Body of pancreas (tissue), 4 donors: Measurements from ENCODE around the gene IGSF21. TPM values are rescaled to one million over a fixed set of nuclear protein-coding genes. Genes with fewer than 3 reads are reported as not detected.

ENCODE experiments used
- ATAC-seq: fragments of 150-250 bp; one replicate; pipeline ENCODE4 v1.9.1; 2016
- DNase-seq, 4 donors: peaks; one replicate each; pipeline ENCODE4 v3.0.0-alpha.2; 2019
- H3K27ac ChIP-seq, 4 donors: fragments of 200-600 bp; sonication (generic); 1 replicate in 3 of 4; 2 replicates in 1 of 4; pipeline versions ENCODE4 v1.5.1 to v1.6.1; 2016 to 2019; ENCODE audit warnings: mild to moderate bottlenecking in 1 of 4, mixed read lengths in 1 of 4, moderate library complexity in 1 of 4
- H3K27me3 ChIP-seq, 2 donors: fragments of 200-600 bp; sonication (generic); one replicate each; pipeline ENCODE4 v1.6.0; 2016; ENCODE audit warnings: mild to moderate bottlenecking in 1 of 2
- H3K36me3 ChIP-seq, 2 donors: fragments of 200-600 bp; sonication (generic); replicated peaks in 1 of 2; 2 replicates each; pipeline ENCODE4 v1.5.1; 2016; ENCODE audit warnings: low read depth in 2 of 2; ENCODE audit not compliant: insufficient read depth in 1 of 2
- H3K4me1 ChIP-seq: fragments of 200-600 bp; sonication (generic); one replicate; pipeline ENCODE4 v1.6.0; 2016
- H3K4me3 ChIP-seq, 2 donors: fragments of 200-600 bp; sonication (generic); 1 replicate in 1 of 2; 2 replicates in 1 of 2; pipeline ENCODE4 v1.5.1; 2016 to 2019
- H3K9me3 ChIP-seq, 3 donors: fragments of 200-600 bp; sonication (generic); 1 replicate in 2 of 3; 2 replicates in 1 of 3; pipeline ENCODE4 v1.5.1; 2016
- POLR2A ChIP-seq, 3 donors: fragments of 450-650 bp; IDR thresholded peaks; one replicate each; pipeline ENCODE4 v1.6.1; 2016; ENCODE audit warnings: antibody characterized with exemption in 3 of 3, mild to moderate bottlenecking in 2 of 3
- WGBS, 2 donors: methylation state at CpG; one replicate each; pipeline ENCODE4 v1.1.5; 2017; 5-methylcytosine and 5-hydroxymethylcytosine counted together
- intact Hi-C: fragments of 100-400 bp; cut with DNase I; formaldehyde crosslinking; loops from one replicate; pipeline ENCODE4 v1.15.1; 2023
- total RNA-seq, 2 donors: library from RNA; depleted of rRNA; stranded (reverse); fragments of >200 nt; gene quantifications; one replicate each; pipeline ENCODE4 v1.1.0, GENCODE V29; 2016
- TF ChIP-seq, protein P1 (sequence below), 7 experiments: fragments of 450-650 bp in 4 of 7; fragments of 200-600 bp in 3 of 7; sonication (generic) in 3 of 7; IDR thresholded peaks; one replicate each; pipeline ENCODE4 v1.5.1; 2016 to 2019; ENCODE audit warnings: antibody characterized with exemption in 7 of 7

The IGSF21 gene
- total RNA-seq, 2 donors from 2014 or later = 0.33 to 2.1 TPM

DNA sequence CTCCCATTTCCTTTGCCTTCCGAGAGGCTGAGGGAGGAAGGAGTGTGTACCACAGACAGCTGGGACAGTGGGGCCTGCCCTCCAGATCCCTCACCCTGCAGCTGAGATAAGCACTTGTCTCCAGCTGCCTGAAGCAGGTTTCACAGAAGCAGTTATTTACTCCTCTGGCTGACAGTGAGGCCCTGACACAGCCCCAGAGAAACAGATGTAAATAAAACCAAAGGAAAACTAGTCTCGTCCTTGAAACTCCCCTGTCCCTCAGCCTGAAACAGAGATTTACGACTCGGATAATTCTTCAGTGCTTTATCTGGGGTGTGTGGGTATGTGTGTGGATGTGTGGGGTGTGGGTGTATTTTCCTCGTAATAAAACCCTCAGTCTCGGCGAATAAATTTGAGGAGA lies 181.1 kb downstream of the IGSF21 start:
- Histone ChIP-seq H3K4me3 (no peak overlapping the region), H3K27ac (no peak overlapping the region), H3K27me3 (peaks cover 0 to 6% of the 10 kb centered on the region in 2 donors), H3K9me3 (no peaks in the 10 kb centered on the region), H3K4me1 (no peaks in the 10 kb centered on the region), H3K36me3 (no peaks in the 10 kb centered on the region)
- ATAC-seq = no peak
- intact Hi-C loops = no loop called here
- WGBS, 2 donors = 35 to 40% methylated on average over 6 to 7 of the region's 7 CpGs
- no peak for DNase-seq
- no peak for TF ChIP-seq POLR2A (IDR thresholded peaks at IDR 0.05)
- TF ChIP-seq, protein P1, sequence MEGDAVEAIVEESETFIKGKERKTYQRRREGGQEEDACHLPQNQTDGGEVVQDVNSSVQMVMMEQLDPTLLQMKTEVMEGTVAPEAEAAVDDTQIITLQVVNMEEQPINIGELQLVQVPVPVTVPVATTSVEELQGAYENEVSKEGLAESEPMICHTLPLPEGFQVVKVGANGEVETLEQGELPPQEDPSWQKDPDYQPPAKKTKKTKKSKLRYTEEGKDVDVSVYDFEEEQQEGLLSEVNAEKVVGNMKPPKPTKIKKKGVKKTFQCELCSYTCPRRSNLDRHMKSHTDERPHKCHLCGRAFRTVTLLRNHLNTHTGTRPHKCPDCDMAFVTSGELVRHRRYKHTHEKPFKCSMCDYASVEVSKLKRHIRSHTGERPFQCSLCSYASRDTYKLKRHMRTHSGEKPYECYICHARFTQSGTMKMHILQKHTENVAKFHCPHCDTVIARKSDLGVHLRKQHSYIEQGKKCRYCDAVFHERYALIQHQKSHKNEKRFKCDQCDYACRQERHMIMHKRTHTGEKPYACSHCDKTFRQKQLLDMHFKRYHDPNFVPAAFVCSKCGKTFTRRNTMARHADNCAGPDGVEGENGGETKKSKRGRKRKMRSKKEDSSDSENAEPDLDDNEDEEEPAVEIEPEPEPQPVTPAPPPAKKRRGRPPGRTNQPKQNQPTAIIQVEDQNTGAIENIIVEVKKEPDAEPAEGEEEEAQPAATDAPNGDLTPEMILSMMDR (IDR thresholded peaks at IDR 0.05) = no peak

DNA sequence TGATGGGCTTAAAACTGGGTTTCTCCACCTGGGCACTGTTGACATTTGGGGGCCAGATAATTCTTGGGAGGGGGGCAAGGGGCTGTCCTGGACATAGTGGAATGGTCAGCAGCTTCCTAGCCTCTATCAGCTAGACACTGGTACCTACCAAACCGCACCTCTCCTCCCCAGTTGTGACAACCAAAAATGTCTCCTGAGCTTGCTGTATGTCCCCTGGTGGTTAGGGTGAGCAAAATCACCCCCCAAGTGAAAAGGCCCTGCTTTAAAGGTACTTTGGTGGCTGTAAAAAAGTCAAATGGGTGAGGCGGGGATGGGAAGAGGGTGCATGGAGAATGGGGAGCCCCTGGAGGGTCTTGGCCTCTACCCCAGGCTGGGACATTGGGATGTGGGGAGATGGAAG lies 182.0 kb downstream of the IGSF21 start:
- Histone ChIP-seq H3K36me3 (no peaks in the 10 kb centered on the region), H3K9me3 (no peaks in the 10 kb centered on the region), H3K27ac (no peak overlapping the region), H3K4me3 (no peak overlapping the region), H3K27me3 (peaks cover 0 to 6% of the 10 kb centered on the region in 2 donors), H3K4me1 (no peaks in the 10 kb centered on the region)
- no peak for TF ChIP-seq POLR2A (IDR thresholded peaks at IDR 0.05)
- TF ChIP-seq, protein P1 (IDR thresholded peaks at IDR 0.05) = no peak
- 57 to 88% methylated on average over 2 of the region's 2 CpGs for WGBS, 2 donors
- ATAC-seq (no peak), DNase-seq (no peak)
- intact Hi-C loops = no loop called here

DNA sequence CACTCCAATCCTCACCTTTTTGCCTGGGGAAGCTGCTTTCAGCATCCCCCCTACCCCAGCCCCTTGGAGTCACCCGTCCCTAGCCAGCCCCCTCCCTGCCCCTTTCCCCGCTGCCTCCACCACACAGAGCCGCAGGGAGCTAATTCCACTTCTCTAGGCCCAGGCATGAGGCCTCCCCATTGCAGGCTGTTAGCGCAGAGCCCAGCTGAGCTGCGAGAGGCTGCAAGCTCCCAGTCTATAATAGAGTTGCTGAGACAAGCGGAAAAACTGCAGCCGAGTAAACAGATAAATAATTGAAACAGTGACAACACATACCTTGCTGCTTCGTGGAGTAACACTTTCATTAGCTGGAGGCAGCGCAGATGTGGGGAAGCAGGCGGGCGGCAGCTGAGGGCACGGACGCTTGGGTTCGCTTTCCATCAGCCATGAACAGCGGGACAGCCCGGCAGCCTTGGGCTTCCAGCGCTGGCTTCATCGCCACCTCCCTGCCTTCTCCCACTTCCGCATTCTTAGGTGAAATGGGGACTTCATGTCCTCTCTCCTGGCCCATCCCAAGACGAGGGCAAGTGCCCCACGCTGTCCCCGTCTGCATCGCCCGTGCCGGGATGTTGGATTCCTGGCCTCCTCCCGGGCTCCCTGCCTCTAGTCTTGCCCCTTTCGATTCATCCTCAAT lies 183.3 kb downstream of the IGSF21 start:
- DNase-seq (no peak), ATAC-seq (peak; percentile 27)
- 41 to 44% methylated on average over 26 to 27 of the region's 27 CpGs for WGBS, 2 donors
- Histone ChIP-seq H3K9me3 (no peaks in the 10 kb centered on the region), H3K27me3 (peaks cover 0 to 6% of the 10 kb centered on the region in 2 donors), H3K4me1 (no peaks in the 10 kb centered on the region), H3K36me3 (no peaks in the 10 kb centered on the region), H3K27ac (no peak overlapping the region), H3K4me3 (no peak overlapping the region)
- intact Hi-C loops = no loop called here
- TF ChIP-seq POLR2A (IDR thresholded peaks at IDR 0.05) = no peak
- TF ChIP-seq, protein P1 (IDR thresholded peaks at IDR 0.05) = no peak

DNA sequence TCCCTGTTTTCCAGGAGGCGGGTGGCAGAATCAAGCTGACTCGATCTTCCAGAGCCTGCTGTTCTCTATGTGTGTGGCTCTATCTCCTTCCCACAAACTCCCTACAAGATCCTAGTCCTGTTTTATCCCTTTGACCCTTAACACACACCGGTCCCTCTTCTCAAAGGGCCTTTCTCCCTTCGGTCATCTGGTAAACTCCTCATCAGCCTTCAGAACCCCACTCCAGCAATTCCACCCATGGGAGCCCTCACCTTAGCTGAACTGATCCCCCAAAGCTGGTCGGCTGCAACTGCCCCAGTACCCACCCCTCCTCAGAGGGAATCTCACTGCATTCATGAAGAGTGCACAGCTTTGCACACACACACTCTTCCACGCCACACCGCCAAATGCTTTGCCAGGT lies 184.9 kb downstream of the IGSF21 start:
- no peak overlapping the region for H3K4me3 ChIP-seq
- no peaks in the 10 kb centered on the region for H3K36me3 ChIP-seq
- TF ChIP-seq, protein P1 (IDR thresholded peaks at IDR 0.05) = no peak
- TF ChIP-seq POLR2A (IDR thresholded peaks at IDR 0.05) = no peak
- peaks cover 0 to 6% of the 10 kb centered on the region in 2 donors for H3K27me3 ChIP-seq
- 79 to 80% methylated on average over 7 of the region's 7 CpGs for WGBS, 2 donors
- no peak for ATAC-seq
- no peaks in the 10 kb centered on the region for H3K9me3 ChIP-seq
- DNase-seq = no peak
- intact Hi-C loops = no loop called here
- no peak overlapping the region for H3K27ac ChIP-seq
- no peaks in the 10 kb centered on the region for H3K4me1 ChIP-seq

DNA sequence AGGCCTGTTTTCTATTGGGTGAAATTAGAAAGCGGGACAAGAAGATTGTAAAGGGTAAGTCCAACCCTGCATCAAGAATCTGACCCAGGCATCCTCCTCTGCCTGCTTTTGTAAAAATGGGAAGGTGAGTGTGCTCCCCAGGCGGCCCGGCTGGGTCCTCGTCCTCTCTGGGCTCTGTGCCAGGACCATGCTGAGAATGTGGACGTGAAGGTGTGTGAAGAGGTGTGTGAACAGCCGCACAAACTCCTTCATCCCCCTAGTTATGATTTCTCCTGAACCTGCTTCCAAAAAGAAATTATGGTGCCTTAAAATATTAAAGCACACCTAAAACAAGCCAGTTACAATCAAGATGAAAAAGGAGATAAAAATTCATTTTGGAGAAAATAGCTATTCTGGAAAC lies 185.7 kb downstream of the IGSF21 start:
- H3K27me3 ChIP-seq = peaks cover 0 to 6% of the 10 kb centered on the region in 2 donors
- ATAC-seq (no peak), DNase-seq (no peak)
- H3K9me3 ChIP-seq = no peaks in the 10 kb centered on the region
- WGBS, 2 donors = 43 to 53% methylated on average over 6 of the region's 6 CpGs
- intact Hi-C loops = no loop called here
- H3K4me3 ChIP-seq = no peak overlapping the region
- H3K4me1 ChIP-seq = no peaks in the 10 kb centered on the region
- H3K27ac ChIP-seq = no peak overlapping the region
- TF ChIP-seq, protein P1 (IDR thresholded peaks at IDR 0.05) = no peak
- no peaks in the 10 kb centered on the region for H3K36me3 ChIP-seq
